GM21717 (cell line): ENCODE data around the gene KLHL13.
"Not testable (repeated sequence)": the region's sequence is repeated elsewhere in the genome, so short reads cannot be mapped to it uniquely, and the experiment has no call there.

Experiments used
- ATAC-seq: cut with Tn5 transposase; IDR thresholded peaks from one replicate; pipeline ENCODE4 v1.9.1; 2021; ENCODE audit warnings: mild to moderate bottlenecking, moderate library complexity; ENCODE audit not compliant: unreplicated experiment

The KLHL13 gene

GRCh38 chrX:118116713-118117550, at the start of gene KLHL13:
TSS of gene KLHL13 (minus strand) at chrX:118116810. CDS start at chrX:118028473, 88,337 bp downstream.
- peak; percentile 48 for ATAC-seq

GRCh38 chrX:118164138-118164537, 47.5 kb upstream of the KLHL13 start:
- ATAC-seq, result no peak

- ATAC-seq, result no peak
Measured at GRCh38 chrX:118156953-118157608, 40.5 kb upstream of the KLHL13 start.

- no peak for ATAC-seq
Measured at GRCh38 chrX:118156254-118156952, 39.8 kb upstream of the KLHL13 start.

- ATAC-seq, result no peak
Measured at GRCh38 chrX:118153270-118153669, 36.7 kb upstream of the KLHL13 start.

- no peak for ATAC-seq
Measured at GRCh38 chrX:118152721-118153120, 36.1 kb upstream of the KLHL13 start.

GRCh38 chrX:118148737-118149136, 32.1 kb upstream of the KLHL13 start:
- ATAC-seq, result no peak

GRCh38 chrX:118147771-118148170, 31.2 kb upstream of the KLHL13 start:
- ATAC-seq, result not testable (repeated sequence)

- ATAC-seq, result no peak
Measured at GRCh38 chrX:118143578-118143977, 27.0 kb upstream of the KLHL13 start.

GRCh38 chrX:118131336-118131735, 14.7 kb upstream of the KLHL13 start:
- ATAC-seq, result no peak

GRCh38 chrX:118129681-118130080, 13.1 kb upstream of the KLHL13 start:
- no peak for ATAC-seq

GRCh38 chrX:118128724-118129123, 12.1 kb upstream of the KLHL13 start:
- no peak for ATAC-seq

- no peak for ATAC-seq
Measured at GRCh38 chrX:118126286-118126685, 9.7 kb upstream of the KLHL13 start.

GRCh38 chrX:118124243-118124642, 7.6 kb upstream of the KLHL13 start:
- not testable (repeated sequence) for ATAC-seq

GRCh38 chrX:118117741-118118140, 1.1 kb upstream of the KLHL13 start:
- ATAC-seq, result no peak

GRCh38 chrX:118115953-118116712, 477 bp downstream of the KLHL13 start:
- peak; percentile 43 for ATAC-seq

GRCh38 chrX:118114971-118115370, 1.6 kb downstream of the KLHL13 start:
- ATAC-seq, result no peak

- ATAC-seq, result no peak
Measured at GRCh38 chrX:118109065-118109464, 7.5 kb downstream of the KLHL13 start.

GRCh38 chrX:118108304-118108703, 8.3 kb downstream of the KLHL13 start:
- no peak for ATAC-seq

GRCh38 chrX:118100091-118100490, 16.5 kb downstream of the KLHL13 start:
- ATAC-seq, result no peak

- ATAC-seq, result no peak
Measured at GRCh38 chrX:118088084-118088483, 28.5 kb downstream of the KLHL13 start.
